CD14-positive monocyte (primary cell): ENCODE results near the gene PIGL. TPM values are rescaled to one million over a fixed set of nuclear protein-coding genes. Genes with fewer than 3 reads are reported as not detected.

Source experiments
- DNase-seq, 3 donors: peaks; one replicate each; pipeline ENCODE4 v3.0.0-alpha.2; 2011 to 2022
- H2AFZ ChIP-seq: 2 replicates; pipeline ENCODE4 v1.6.0; 2012; ENCODE audit warnings: mild to moderate bottlenecking, low read depth, low read length, inconsistent platforms; ENCODE audit not compliant: insufficient read depth, poor library complexity, severe bottlenecking
- H3K27ac ChIP-seq, 2 donors: 1 replicate in 1 of 2; 2 replicates in 1 of 2; pipeline ENCODE4 v1.5.1; 2012 to 2013; ENCODE audit warnings: low read length in 2 of 2, control low read depth in 1 of 2, inconsistent platforms in 1 of 2, low read depth in 1 of 2, mild to moderate bottlenecking in 1 of 2
- H3K27me3 ChIP-seq, 2 donors: one replicate each; pipeline versions ENCODE4 v1.6.0 to v1.6.1; 2011 to 2013; ENCODE audit warnings: low read length in 2 of 2; ENCODE audit not compliant: control insufficient read depth in 2 of 2, insufficient read depth in 2 of 2
- H3K36me3 ChIP-seq, 2 donors: replicated peaks in 1 of 2; 1 replicate in 1 of 2; 2 replicates in 1 of 2; pipeline versions ENCODE4 v1.5.1 to v1.6.1; 2012 to 2013; ENCODE audit warnings: low read length in 2 of 2, control low read depth in 1 of 2, inconsistent platforms in 1 of 2, mild to moderate bottlenecking in 1 of 2; ENCODE audit not compliant: insufficient read depth in 2 of 2, control insufficient read depth in 1 of 2
- H3K4me1 ChIP-seq, 2 donors: 1 replicate in 1 of 2; 2 replicates in 1 of 2; pipeline versions ENCODE4 v1.5.1 to v1.6.1; 2012 to 2013; ENCODE audit warnings: low read length in 2 of 2, control low read depth in 1 of 2, inconsistent platforms in 1 of 2, mild to moderate bottlenecking in 1 of 2, moderate library complexity in 1 of 2; ENCODE audit not compliant: insufficient read depth in 2 of 2, control insufficient read depth in 1 of 2
- H3K4me2 ChIP-seq: replicated peaks from 2 replicates; pipeline ENCODE3; 2012; ENCODE audit warnings: low read length, moderate library complexity, mild to moderate bottlenecking; ENCODE audit not compliant: poor library complexity, severe bottlenecking; ENCODE audit errors: extremely low read depth
- H3K4me3 ChIP-seq, 3 experiments: fragments of 200-600 bp in 1 of 3; sonication (generic) in 1 of 3; replicated peaks in 1 of 3; 1 replicate in 2 of 3; 2 replicates in 1 of 3; pipeline ENCODE4 v1.5.1; 2011 to 2013; ENCODE audit warnings: low read length in 3 of 3, mild to moderate bottlenecking in 3 of 3, control low read depth in 2 of 3, low read depth in 2 of 3, inconsistent platforms in 1 of 3, moderate library complexity in 1 of 3
- H3K79me2 ChIP-seq: 2 replicates; pipeline ENCODE4 v1.6.0; 2012; ENCODE audit warnings: mild to moderate bottlenecking, control low read depth, inconsistent platforms, low read length, moderate library complexity; ENCODE audit not compliant: insufficient read depth
- H3K9ac ChIP-seq: 2 replicates; pipeline ENCODE4 v1.6.0; 2017; ENCODE audit warnings: low read length, mild to moderate bottlenecking; ENCODE audit not compliant: insufficient read depth, poor library complexity, severe bottlenecking
- H3K9me3 ChIP-seq, 2 donors: replicated peaks in 1 of 2; 1 replicate in 1 of 2; 2 replicates in 1 of 2; pipeline versions ENCODE4 v1.5.1 to v1.6.1; 2012 to 2013; ENCODE audit warnings: low read length in 2 of 2, control low read depth in 1 of 2; ENCODE audit not compliant: control insufficient read depth in 1 of 2, insufficient read depth in 1 of 2
- H4K20me1 ChIP-seq: 2 replicates; pipeline ENCODE4 v1.6.0; 2012; ENCODE audit warnings: mild to moderate bottlenecking, low read length, control low read depth, moderate library complexity; ENCODE audit not compliant: insufficient read depth
- H3K27ac Mint-ChIP-seq, 7 donors: one replicate each; pipeline ENCODE4 v1.8.0; 2020; ENCODE audit warnings: mild to moderate bottlenecking in 7 of 7, mixed read lengths in 7 of 7, moderate library complexity in 6 of 7, inconsistent platforms in 2 of 7
- H3K27me3 Mint-ChIP-seq, 3 donors: one replicate each; pipeline ENCODE4 v1.8.0; 2021 to 2022; ENCODE audit warnings: low read depth in 3 of 3, mild to moderate bottlenecking in 3 of 3, mixed read lengths in 3 of 3, moderate library complexity in 3 of 3, inconsistent platforms in 1 of 3
- H3K36me3 Mint-ChIP-seq, 2 donors: one replicate each; pipeline ENCODE4 v1.8.0; 2020; ENCODE audit warnings: mixed read lengths in 2 of 2, inconsistent platforms in 1 of 2, mild to moderate bottlenecking in 1 of 2
- H3K4me1 Mint-ChIP-seq: one replicate; pipeline ENCODE4 v1.8.0; 2020; ENCODE audit warnings: mild to moderate bottlenecking, mixed read lengths
- H3K4me3 Mint-ChIP-seq, 2 donors: one replicate each; pipeline ENCODE4 v1.8.0; 2020; ENCODE audit warnings: mild to moderate bottlenecking in 2 of 2, mixed read lengths in 2 of 2, moderate library complexity in 1 of 2
- H3K9me3 Mint-ChIP-seq, 7 donors: one replicate each; pipeline ENCODE4 v1.8.0; 2020 to 2022; ENCODE audit warnings: mixed read lengths in 7 of 7, mild to moderate bottlenecking in 6 of 7, moderate library complexity in 6 of 7, inconsistent platforms in 2 of 7
- CTCF ChIP-seq: fragments of 200-600 bp; IDR thresholded peaks from one replicate; pipeline ENCODE4 v1.8.0; 2022; ENCODE audit warnings: antibody characterized with exemption, mild to moderate bottlenecking
- WGBS: methylation state at CpG from one replicate; pipeline ENCODE4 v1.1.5; 2013; ENCODE audit warnings: missing lambda C conversion rate; ENCODE audit not compliant: insufficient coverage; 5-methylcytosine and 5-hydroxymethylcytosine counted together
- intact Hi-C, 2 donors: fragments of 100-400 bp; cut with micrococcal nuclease; formaldehyde crosslinking; loops; one replicate each; pipeline versions ENCODE4 v1.15.0 to v1.15.1; 2023
- polyA plus RNA-seq, 3 donors: library from polyadenylated mRNA; depleted of rRNA in 1 of 3; unstranded in 2 of 3; stranded (reverse) in 1 of 3; fragments of 300-500 nt in 2 of 3; fragments of >200 nt in 1 of 3; fragmentation: Illumina TruSeq in 2 of 3; gene quantifications; 1 replicate in 2 of 3; 2 replicates in 1 of 3; pipeline ENCODE4 v1.2.3, GENCODE V29; 2012 to 2021

Gene PIGL
- polyA plus RNA-seq, 3 donors = 3.6 to 44.2 (median 4.0) TPM

DNA sequence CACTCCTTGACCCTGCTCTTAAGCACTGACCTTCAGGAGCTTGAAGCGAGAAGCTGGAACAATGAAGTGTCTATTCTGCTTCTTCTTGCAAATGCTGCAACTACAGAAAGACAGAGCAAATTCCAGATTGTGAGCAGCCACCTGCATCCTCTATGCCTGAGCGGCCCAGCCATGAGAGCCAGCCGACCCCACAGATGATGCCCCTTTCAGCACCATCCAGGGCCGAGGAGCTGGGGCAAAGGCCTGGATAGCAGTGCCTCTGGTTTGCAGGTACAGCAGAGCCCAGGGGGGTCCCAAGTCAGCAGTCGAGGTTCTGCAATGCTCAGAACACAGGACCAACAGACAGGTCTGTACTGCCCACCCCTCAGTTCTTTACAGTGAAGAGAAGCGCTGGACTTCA is 131.6 kb downstream of the PIGL start:
- no peak overlapping the region for H3K4me2 ChIP-seq
- Mint-ChIP-seq H3K27ac (no peak overlapping the region), H3K4me1 (peaks cover 12% of the 10 kb centered on the region), H3K9me3 (peaks cover 0 to 6% (median 0%) of the 10 kb centered on the region in 7 donors), H3K4me3 (no peak overlapping the region), H3K36me3 (peaks cover 12 to 17% of the 10 kb centered on the region in 2 donors), H3K27me3 (peaks cover 20 to 26% (median 25%) of the 10 kb centered on the region in 3 donors)
- H3K4me3 ChIP-seq = no peak overlapping the region
- H3K9ac ChIP-seq = no peak overlapping the region
- DNase-seq = no peak
- H3K79me2 ChIP-seq = no peaks in the 10 kb centered on the region
- no peaks in the 10 kb centered on the region for H3K36me3 ChIP-seq
- 95% methylated on average over 6 of the region's 6 CpGs for WGBS
- H4K20me1 ChIP-seq = no peaks in the 10 kb centered on the region
- TF ChIP-seq CTCF = no peak
- H2AFZ ChIP-seq = no peak overlapping the region
- H3K27me3 ChIP-seq = peaks cover 18 to 24% of the 10 kb centered on the region in 2 donors
- H3K9me3 ChIP-seq = no peaks in the 10 kb centered on the region
- H3K4me1 ChIP-seq = peaks cover 13 to 16% of the 10 kb centered on the region in 2 donors
- intact Hi-C loops = no loop called here
- H3K27ac ChIP-seq = no peak overlapping the region

GRCh38 chr17:16349431-16349830 is 132.4 kb downstream of the PIGL start:
- Mint-ChIP-seq H3K4me1 (peaks cover 17% of the 10 kb centered on the region), H3K9me3 (peaks cover 0 to 6% (median 3%) of the 10 kb centered on the region in 7 donors), H3K36me3 (peaks cover 8 to 15% of the 10 kb centered on the region in 2 donors), H3K27ac (no peak overlapping the region), H3K27me3 (peaks cover 28 to 35% (median 33%) of the 10 kb centered on the region in 3 donors), H3K4me3 (no peak overlapping the region)
- Histone ChIP-seq H3K4me1 (peaks cover 15 to 18% of the 10 kb centered on the region in 2 donors), H3K27ac (no peak overlapping the region), H3K27me3 (peaks cover 21 to 32% of the 10 kb centered on the region in 2 donors), H3K4me3 (no peak overlapping the region), H3K79me2 (no peaks in the 10 kb centered on the region), H4K20me1 (no peaks in the 10 kb centered on the region), H3K9ac (no peak overlapping the region), H3K36me3 (no peaks in the 10 kb centered on the region), H3K4me2 (no peak overlapping the region), H2AFZ (no peak overlapping the region), H3K9me3 (no peaks in the 10 kb centered on the region)
- no peak for DNase-seq
- TF ChIP-seq CTCF = no peak
- 97% methylated on average over 4 of the region's 5 CpGs for WGBS
- intact Hi-C loops = no loop called here
